RWPE1 (cell line): ENCODE measurements around the gene GPC5.

ENCODE experiments used
- CTCF ChIA-PET: fragments of 350-600 bp; sonication (Branson Sonifier 250); formaldehyde crosslinking; extraction: SDS; loops from one replicate; lab custom pipeline; 2021; lab: Yijun Ruan, JAX
- POLR2A ChIA-PET: fragments of 400-600 bp; formaldehyde crosslinking; extraction: SDS; loops from one replicate; lab custom pipeline; 2020; ENCODE audit warnings: antibody characterized with exemption; ENCODE audit not compliant: low non-redundant PET; lab: Yijun Ruan, JAX
- DNase-seq: peaks from one replicate; pipeline ENCODE4 v3.0.0; 2012; ENCODE audit warnings: low spot score
- H3K27ac ChIP-seq: fragments of 450-650 bp; 2 replicates; pipeline ENCODE4 v1.5.1; 2017
- CTCF ChIP-seq: fragments of 450-650 bp; conservative IDR thresholded peaks from 2 replicates; pipeline ENCODE4 v1.5.1; 2017; ENCODE audit warnings: low read depth, mild to moderate bottlenecking

GPC5 gene

GRCh38 chr13:91690944-91691343, 292.5 kb downstream of the GPC5 start:
- no peak for DNase-seq
- CTCF ChIA-PET = no interaction called here
- no peak overlapping the region for H3K27ac ChIP-seq
- POLR2A ChIA-PET = no interaction called here
- no peak for TF ChIP-seq CTCF

- ChIA-PET CTCF (no interaction called here), POLR2A (no interaction called here)
- no peak for TF ChIP-seq CTCF
- DNase-seq = no peak
- H3K27ac ChIP-seq = no peak overlapping the region
Measured at GRCh38 chr13:91693466-91693865, 295.0 kb downstream of the GPC5 start.

GRCh38 chr13:91698308-91698707, 299.9 kb downstream of the GPC5 start:
- CTCF ChIA-PET = no interaction called here
- POLR2A ChIA-PET = no interaction called here
- no peak for DNase-seq
- TF ChIP-seq CTCF = no peak
- H3K27ac ChIP-seq = no peak overlapping the region

GRCh38 chr13:91698767-91699166, 300.3 kb downstream of the GPC5 start:
- no peak overlapping the region for H3K27ac ChIP-seq
- POLR2A ChIA-PET = no interaction called here
- DNase-seq = no peak
- TF ChIP-seq CTCF = no peak
- CTCF ChIA-PET = no interaction called here

GRCh38 chr13:91699863-91700262, 301.4 kb downstream of the GPC5 start:
- POLR2A ChIA-PET = no interaction called here
- no peak for TF ChIP-seq CTCF

GRCh38 chr13:91701975-91702374, 303.6 kb downstream of the GPC5 start:
- no peak for DNase-seq
- H3K27ac ChIP-seq = no peak overlapping the region
- no peak for TF ChIP-seq CTCF
- ChIA-PET POLR2A (no interaction called here), CTCF (no interaction called here)

More at GRCh38 chr13:91699863-91700262, 301.4 kb downstream of the GPC5 start:
- no peak overlapping the region for H3K27ac ChIP-seq
- CTCF ChIA-PET = no interaction called here
- DNase-seq = no peak

- no peak for TF ChIP-seq CTCF
- no peak overlapping the region for H3K27ac ChIP-seq
- CTCF ChIA-PET = no interaction called here
- POLR2A ChIA-PET = no interaction called here
- no peak for DNase-seq
Measured at GRCh38 chr13:91702411-91702810, 304.0 kb downstream of the GPC5 start.
